ENCODE measurements around the gene STEAP1B. TPM values are rescaled to one million over a fixed set of nuclear protein-coding genes. Genes with fewer than 3 reads are reported as not detected.

The STEAP1B gene
- total RNA-seq, 1 experiment from 2014 or later, result 3.2 TPM

DNA sequence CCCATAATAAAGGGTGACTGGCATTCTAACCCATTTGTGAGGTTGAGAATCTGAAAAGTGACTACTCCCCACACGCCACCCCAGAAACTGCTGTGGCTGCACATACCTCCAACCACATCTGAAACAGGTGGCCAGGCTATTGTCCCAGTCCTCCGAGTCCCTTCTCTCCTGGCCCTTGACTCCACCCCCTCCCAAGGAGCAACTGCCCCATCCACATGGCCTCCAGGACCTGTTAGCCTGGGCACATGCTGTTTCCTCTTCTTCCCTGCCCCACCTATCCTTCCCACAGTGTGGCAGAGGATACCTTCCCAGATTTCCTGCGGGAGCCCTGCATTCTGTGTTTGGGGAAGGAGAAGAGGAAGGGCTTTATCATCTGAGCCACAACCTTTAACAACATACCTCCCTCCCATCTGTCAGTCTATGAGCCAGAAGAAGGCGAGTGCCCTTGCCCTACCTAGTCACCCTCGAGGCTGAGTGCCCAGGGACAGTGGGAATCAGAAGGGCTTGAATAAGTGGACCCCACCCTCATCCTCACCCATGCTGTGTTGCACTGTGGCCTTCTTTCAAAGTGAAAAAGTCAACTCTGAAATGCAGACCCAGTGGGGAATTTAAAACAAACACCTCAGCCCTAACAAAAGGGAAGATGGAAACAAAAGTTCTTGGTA is 11.9 kb downstream of the STEAP1B start:
- no peaks in the 10 kb centered on the region for H3K79me1 ChIP-seq (ENCODE audit: insufficient read depth, low read depth, low read length, poor library complexity, severe bottlenecking)
- H3K14ac ChIP-seq (ENCODE audit: insufficient read depth, low read length), result no peak overlapping the region
- H3K9ac ChIP-seq (ENCODE audit: extremely low read depth, insufficient read length, low read length), result no peak overlapping the region
- no peak overlapping the region for H2BK120ac ChIP-seq (ENCODE audit: low read depth, low read length, poor library complexity, severe bottlenecking)
- H2AK5ac ChIP-seq (ENCODE audit: insufficient read length, low read length), result no peak overlapping the region
- no peaks in the 10 kb centered on the region for H3K23me2 ChIP-seq (ENCODE audit: insufficient read length, low read depth, low read length, poor library complexity, severe bottlenecking)
- no peaks in the 10 kb centered on the region for H3K9me3 ChIP-seq (ENCODE audit: control insufficient read depth, low read depth, low read length)
- Mint-ChIP-seq H3K27ac (peak overlapping the region in 1 of 3 experiments; percentile 21; a peak in 2 of 7 replicates), H3K9me3 (no peaks in the 10 kb centered on the region), H3K4me1 (peaks cover 11 to 14% of the 10 kb centered on the region in 2 experiments), H3K4me3 (no peak overlapping the region), H3K27me3 (ENCODE audit: low read depth) (no peaks in the 10 kb centered on the region), H3K36me3 (ENCODE audit: insufficient read depth in 1 of 3, low read depth in 3 of 3) (no peaks in the 10 kb centered on the region; a peak in 1 of 7 replicates)
- H3K56ac ChIP-seq (ENCODE audit: insufficient read length, low read depth, low read length), result no peak overlapping the region
- H2BK5ac ChIP-seq (ENCODE audit: insufficient read length, low read length), result no peak overlapping the region
- H4K20me1 ChIP-seq (ENCODE audit: control insufficient read depth, insufficient read depth, insufficient read length), result no peaks in the 10 kb centered on the region
- H3K4me1 ChIP-seq (ENCODE audit: insufficient read depth, low read length), result no peaks in the 10 kb centered on the region; the same call in 1 of the 2 replicates
- no peak overlapping the region for H3T11ph ChIP-seq (ENCODE audit: low read length)
- WGBS (ENCODE audit: extremely low coverage, insufficient read length, low lambda C conversion rate), result no CpG with 5 or more reads among the region's 5 CpGs
- H3K4me2 ChIP-seq (ENCODE audit: insufficient read depth, insufficient read length, low read length), result no peak overlapping the region
- no peaks in the 10 kb centered on the region for H3K27me3 ChIP-seq (ENCODE audit: insufficient read depth, low read length)
- H4K91ac ChIP-seq (ENCODE audit: insufficient read length, low read depth, low read length), result no peak overlapping the region
- H2BK12ac ChIP-seq (ENCODE audit: insufficient read length, low read depth, low read length), result no peak overlapping the region
- no peak overlapping the region for H3K27ac ChIP-seq (ENCODE audit: insufficient read length, low read depth, low read length)
- no peak overlapping the region for H3K18ac ChIP-seq (ENCODE audit: insufficient read length, low read depth, low read length)
- no peak overlapping the region for H4K8ac ChIP-seq (replicated peaks; ENCODE audit: insufficient read length, low read depth, low read length)
- no peak overlapping the region for H2BK15ac ChIP-seq (ENCODE audit: low read depth, low read length)
- no peaks in the 10 kb centered on the region for H3K79me2 ChIP-seq (ENCODE audit: insufficient read depth, low read length)
- no peak overlapping the region for H3K4ac ChIP-seq (ENCODE audit: low read depth, low read length)
- peak; percentile 49 for DNase-seq
- H2BK20ac ChIP-seq (ENCODE audit: low read depth, low read length, poor library complexity, severe bottlenecking), result no peak overlapping the region
- H3K23ac ChIP-seq (ENCODE audit: insufficient read length, low read depth, low read length), result no peak overlapping the region
- TF ChIP-seq, protein P1, sequence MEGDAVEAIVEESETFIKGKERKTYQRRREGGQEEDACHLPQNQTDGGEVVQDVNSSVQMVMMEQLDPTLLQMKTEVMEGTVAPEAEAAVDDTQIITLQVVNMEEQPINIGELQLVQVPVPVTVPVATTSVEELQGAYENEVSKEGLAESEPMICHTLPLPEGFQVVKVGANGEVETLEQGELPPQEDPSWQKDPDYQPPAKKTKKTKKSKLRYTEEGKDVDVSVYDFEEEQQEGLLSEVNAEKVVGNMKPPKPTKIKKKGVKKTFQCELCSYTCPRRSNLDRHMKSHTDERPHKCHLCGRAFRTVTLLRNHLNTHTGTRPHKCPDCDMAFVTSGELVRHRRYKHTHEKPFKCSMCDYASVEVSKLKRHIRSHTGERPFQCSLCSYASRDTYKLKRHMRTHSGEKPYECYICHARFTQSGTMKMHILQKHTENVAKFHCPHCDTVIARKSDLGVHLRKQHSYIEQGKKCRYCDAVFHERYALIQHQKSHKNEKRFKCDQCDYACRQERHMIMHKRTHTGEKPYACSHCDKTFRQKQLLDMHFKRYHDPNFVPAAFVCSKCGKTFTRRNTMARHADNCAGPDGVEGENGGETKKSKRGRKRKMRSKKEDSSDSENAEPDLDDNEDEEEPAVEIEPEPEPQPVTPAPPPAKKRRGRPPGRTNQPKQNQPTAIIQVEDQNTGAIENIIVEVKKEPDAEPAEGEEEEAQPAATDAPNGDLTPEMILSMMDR (conservative IDR thresholded peaks at IDR 0.05), result no peak
- H2AFZ ChIP-seq (ENCODE audit: low read length), result no peak overlapping the region
- no peak overlapping the region for H4K5ac ChIP-seq (ENCODE audit: insufficient read length, low read depth, low read length)
